IMR-90 (cell line): ENCODE results near the gene CD248. TPM values are rescaled to one million over a fixed set of nuclear protein-coding genes. Genes with fewer than 3 reads are reported as not detected.

Experiments used
- ATAC-seq: fragments of 200-7000 bp; cut with Tn5 transposase; 2 replicates; pipeline ENCODE4 v1.9.1; 2020; ENCODE audit warnings: low read depth, mild to moderate bottlenecking, moderate library complexity
- BruUV-seq: library from RNA; stranded (reverse); fragments of 400-500 nt; replicated peaks from 2 replicates; lab custom pipeline; 2021; lab: Mats Ljungman, UMichigan
- CTCF ChIA-PET: fragments of 300-600 bp; formaldehyde crosslinking; extraction: SDS; loops from one replicate; lab custom pipeline; 2021; ENCODE audit warnings: antibody characterized with exemption; lab: Yijun Ruan, JAX
- POLR2A ChIA-PET: fragments of 300-600 bp; sonication (Branson Sonifier 250); formaldehyde crosslinking; loops from one replicate; lab custom pipeline; 2022; ENCODE audit warnings: antibody characterized with exemption; ENCODE audit not compliant: unreplicated experiment; lab: Charles Lee
- DNase-seq: peaks from one replicate; pipeline ENCODE4 v3.0.0; 2013
- H2AFZ ChIP-seq: replicated peaks from 2 replicates; pipeline ENCODE3; 2013; ENCODE audit warnings: low read length, mild to moderate bottlenecking; ENCODE audit not compliant: poor library complexity
- H2AK5ac ChIP-seq: 2 replicates; pipeline ENCODE4 v1.6.1; 2013; ENCODE audit warnings: low read depth, low read length, inconsistent platforms
- H2AK9ac ChIP-seq: replicated peaks from 2 replicates; pipeline ENCODE3; 2013; ENCODE audit warnings: mild to moderate bottlenecking, low read depth, low read length, moderate library complexity; ENCODE audit not compliant: poor library complexity
- H2BK120ac ChIP-seq: 2 replicates; pipeline ENCODE4 v1.6.1; 2013; ENCODE audit warnings: low read depth, low read length, inconsistent platforms
- H2BK15ac ChIP-seq: 3 replicates; pipeline ENCODE4 v1.6.1; 2013; ENCODE audit warnings: low read depth, low read length, inconsistent platforms
- H2BK20ac ChIP-seq: 2 replicates; pipeline ENCODE4 v1.6.1; 2013; ENCODE audit warnings: low read depth, mild to moderate bottlenecking, inconsistent platforms, low read length, moderate library complexity
- H2BK5ac ChIP-seq: 2 replicates; pipeline ENCODE4 v1.6.1; 2013; ENCODE audit warnings: mild to moderate bottlenecking, low read depth, low read length, inconsistent platforms; ENCODE audit not compliant: poor library complexity, severe bottlenecking
- H3K14ac ChIP-seq: replicated peaks from 2 replicates; pipeline ENCODE4 v1.6.1; 2013; ENCODE audit warnings: low read depth, low read length, inconsistent platforms
- H3K18ac ChIP-seq: 2 replicates; pipeline ENCODE4 v1.6.1; 2013; ENCODE audit warnings: low read depth, low read length, control low read depth
- H3K23ac ChIP-seq: 2 replicates; pipeline ENCODE4 v1.6.1; 2013; ENCODE audit warnings: low read depth, low read length, inconsistent platforms
- H3K27ac ChIP-seq: 2 replicates; pipeline ENCODE4 v1.5.1; 2013; ENCODE audit warnings: mild to moderate bottlenecking, control low read depth, low read length; ENCODE audit not compliant: insufficient read depth
- H3K27me3 ChIP-seq: 2 replicates; pipeline ENCODE4 v1.6.1; 2013; ENCODE audit warnings: low read length; ENCODE audit not compliant: control insufficient read depth, insufficient read depth
- H3K36me3 ChIP-seq: 2 replicates; pipeline ENCODE4 v1.6.1; 2013; ENCODE audit warnings: low read length, mixed read lengths; ENCODE audit not compliant: control insufficient read depth, insufficient read depth
- H3K4ac ChIP-seq: 2 replicates; pipeline ENCODE4 v1.6.1; 2013; ENCODE audit warnings: low read depth, low read length, inconsistent platforms
- H3K4me1 ChIP-seq: 2 replicates; pipeline ENCODE4 v1.6.1; 2013; ENCODE audit warnings: low read length, mixed read lengths; ENCODE audit not compliant: control insufficient read depth, insufficient read depth
- H3K4me2 ChIP-seq: 2 replicates; pipeline ENCODE4 v1.6.1; 2013; ENCODE audit warnings: low read depth, mild to moderate bottlenecking, control low read depth, low read length, moderate library complexity
- H3K4me3 ChIP-seq: 2 replicates; pipeline ENCODE4 v1.5.1; 2013; ENCODE audit warnings: low read depth, mild to moderate bottlenecking, control low read depth, low read length, moderate library complexity; ENCODE audit not compliant: insufficient read depth
- H3K56ac ChIP-seq: 2 replicates; pipeline ENCODE4 v1.6.1; 2013; ENCODE audit warnings: low read length, inconsistent platforms; ENCODE audit not compliant: insufficient read depth; ENCODE audit errors: extremely low read depth
- H3K79me1 ChIP-seq, 2 experiments: 2 replicates each; pipeline ENCODE4 v1.6.1; 2013; ENCODE audit warnings: low read length in 2 of 2, inconsistent platforms in 1 of 2, low read depth in 1 of 2
- H3K9ac ChIP-seq: 2 replicates; pipeline ENCODE4 v1.6.1; 2013; ENCODE audit warnings: low read depth, low read length, control low read depth
- H3K9me1 ChIP-seq: 2 replicates; pipeline ENCODE4 v1.6.1; 2013; ENCODE audit warnings: low read length, inconsistent platforms; ENCODE audit not compliant: insufficient read depth
- H3K9me3 ChIP-seq: 2 replicates; pipeline ENCODE4 v1.6.1; 2013; ENCODE audit warnings: low read length; ENCODE audit not compliant: control insufficient read depth, insufficient read depth
- H4K20me1 ChIP-seq: 2 replicates; pipeline ENCODE4 v1.6.1; 2013; ENCODE audit warnings: low read length, inconsistent platforms; ENCODE audit not compliant: insufficient read depth
- H4K5ac ChIP-seq: 2 replicates; pipeline ENCODE4 v1.6.1; 2013; ENCODE audit warnings: mild to moderate bottlenecking, low read depth, low read length, control low read depth
- H4K8ac ChIP-seq, 2 experiments: 2 replicates each; pipeline ENCODE4 v1.6.1; 2013; ENCODE audit warnings: low read depth in 2 of 2, low read length in 2 of 2, control low read depth in 1 of 2, inconsistent platforms in 1 of 2
- H4K91ac ChIP-seq: 2 replicates; pipeline ENCODE4 v1.6.1; 2013; ENCODE audit warnings: low read depth, low read length, inconsistent platforms; ENCODE audit not compliant: insufficient read depth
- BHLHE40 ChIP-seq: fragments of 150-350 bp; IDR thresholded peaks from 2 replicates; pipeline ENCODE4 v1.6.1; 2016; ENCODE audit warnings: mild to moderate bottlenecking, low read depth, low read length
- MAFK ChIP-seq: IDR thresholded peaks from 2 replicates; pipeline ENCODE4 v1.6.1; 2012; ENCODE audit warnings: low read depth, low read length, improper control_type of control experiment
- WGBS, 2 experiments: methylation state at CpG; one replicate each; pipeline versions ENCODE4 v1.1.5 to v1.1.7; 2013; ENCODE audit warnings: missing lambda C conversion rate in 2 of 2; ENCODE audit not compliant: insufficient read length in 1 of 2; ENCODE audit errors: extremely low coverage in 2 of 2; 5-methylcytosine and 5-hydroxymethylcytosine counted together
- dilution Hi-C: fragments of 300-500 bp; cut with HindIII; formaldehyde crosslinking; loops from one replicate; pipeline ENCODE4 v1.14.3; 2018; ENCODE audit warnings: low sequenced_read_pairs; ENCODE audit not compliant: unreplicated experiment
- in situ Hi-C: fragments of 300-500 bp; cut with MboI; formaldehyde crosslinking; loops from 3 replicates; pipeline ENCODE4 v1.14.3; 2019; ENCODE audit warnings: low sequenced_read_pairs, inconsistent platforms, mixed read lengths
- intact Hi-C: fragments of 100-400 bp; cut with micrococcal nuclease; formaldehyde crosslinking; loops from 2 replicates; pipeline ENCODE4 v1.10.0; 2022
- polyA plus RNA-seq, 3 experiments: library from polyadenylated mRNA; depleted of rRNA; stranded (reverse); fragments of >200 nt; gene quantifications; 2 replicates each; pipeline ENCODE4 v1.2.3, GENCODE V29; 2012; ENCODE audit warnings: low replicate concordance in 1 of 3
- total RNA-seq: library from RNA; depleted of rRNA; stranded (reverse); fragments of >200 nt; gene quantifications from 2 replicates; pipeline ENCODE4 v1.2.3, GENCODE V29; 2012

Gene CD248
- total and polyA plus RNA-seq, 2 of the 4 experiments (the other 2 are of a cell fraction) = 19.5 to 223 TPM

DNA sequence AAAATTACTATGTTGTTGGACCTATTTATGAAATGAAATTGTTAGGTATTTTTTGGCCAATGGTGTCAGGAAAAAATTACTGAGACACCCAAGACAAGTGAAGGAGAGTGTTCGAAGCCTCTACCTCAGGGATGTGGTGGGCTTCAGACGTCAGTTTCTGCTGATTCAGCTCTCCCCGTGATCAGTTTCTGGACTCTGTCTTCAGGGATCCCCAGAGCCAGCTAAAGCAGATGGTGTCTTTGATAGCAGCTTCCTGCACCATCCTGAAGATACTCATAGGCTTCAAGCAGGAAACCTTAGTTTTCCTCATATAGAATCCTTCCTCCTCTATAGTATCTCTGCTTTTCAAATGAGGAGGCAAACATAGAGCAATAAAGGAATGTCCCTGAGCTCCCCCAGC, 7.4 kb downstream of the CD248 start:
- intact Hi-C loops = no loop called here
- peaks cover 0 to 10% of the 10 kb centered on the region in 2 experiments; a peak in 1 of 4 replicates for H3K79me1 ChIP-seq
- peaks cover 12% of the 10 kb centered on the region for H3K27me3 ChIP-seq
- dilution Hi-C loops = no loop called here
- H3K9me3 ChIP-seq = no peaks in the 10 kb centered on the region
- no peak overlapping the region for H3K56ac ChIP-seq
- ChIA-PET CTCF (interaction anchor here (1.5 kb wide), 1 partner anchor 26 kb away, joined by 4 read pairs; the partner anchor contains the start of gene RIN1), POLR2A (interaction anchor here (1.3 kb wide), 1 partner anchor 18 kb away, joined by 4 read pairs; no protein-coding TSS in a partner anchor)
- no peaks in the 10 kb centered on the region for H3K9me1 ChIP-seq
- no peak overlapping the region for H3K4me3 ChIP-seq
- no peak overlapping the region for H4K91ac ChIP-seq
- H2BK5ac ChIP-seq = no peak overlapping the region
- H4K5ac ChIP-seq = no peak overlapping the region
- TF ChIP-seq BHLHE40 (no peak), MAFK (peak; percentile 68)
- no peak overlapping the region for H2AFZ ChIP-seq
- H3K18ac ChIP-seq = no peak overlapping the region
- in situ Hi-C loops = loop anchor here (5.0 kb wide), 1 partner anchor 78 kb away; no protein-coding TSS in a partner anchor
- no peak overlapping the region for H3K23ac ChIP-seq
- H2AK5ac ChIP-seq = no peak overlapping the region
- H3K4me2 ChIP-seq = no peak overlapping the region
- H3K36me3 ChIP-seq = no peaks in the 10 kb centered on the region
- no peak overlapping the region for H3K27ac ChIP-seq
- no peak overlapping the region for H3K4ac ChIP-seq
- H4K20me1 ChIP-seq = peaks cover 16% of the 10 kb centered on the region
- peaks cover 3% of the 10 kb centered on the region; the same call in 1 of the 2 replicates for H3K4me1 ChIP-seq
- no TSS peak for BruUV-seq
- no peak overlapping the region for H3K14ac ChIP-seq
- no peak overlapping the region for H2AK9ac ChIP-seq
- no peak overlapping the region for H2BK20ac ChIP-seq
- WGBS, 2 experiments = 50% methylated on average over 1 of the region's 3 CpGs; no CpG with 5 or more reads in 1 of the 2 experiments
- DNase-seq (no peak), ATAC-seq (no peak)
- H4K8ac ChIP-seq = no peak overlapping the region
- no peak overlapping the region for H2BK15ac ChIP-seq
- H3K9ac ChIP-seq = no peak overlapping the region
- H2BK120ac ChIP-seq = no peak overlapping the region
